ENCODE results near the gene RHNO1.

The RHNO1 gene

DNA sequence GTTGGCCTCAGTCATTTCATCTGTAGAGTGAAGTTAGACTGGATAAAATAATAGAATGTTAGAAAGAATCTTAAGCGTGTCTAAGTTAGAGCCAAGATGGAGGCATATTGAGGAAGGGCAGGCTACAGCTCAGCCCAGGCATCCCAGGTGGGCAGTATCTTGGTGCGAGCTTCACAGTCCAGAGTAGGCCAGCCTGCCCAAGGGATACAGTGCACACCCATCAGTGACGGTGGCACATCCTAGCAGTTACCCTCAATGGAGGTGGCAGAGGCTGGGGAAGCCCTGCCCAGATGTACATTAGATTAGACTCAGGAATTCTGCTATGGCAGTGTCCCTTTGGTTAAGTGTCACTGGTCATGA is 35.2 kb downstream of the RHNO1 start:
- FAIRE-seq: no peak

DNA sequence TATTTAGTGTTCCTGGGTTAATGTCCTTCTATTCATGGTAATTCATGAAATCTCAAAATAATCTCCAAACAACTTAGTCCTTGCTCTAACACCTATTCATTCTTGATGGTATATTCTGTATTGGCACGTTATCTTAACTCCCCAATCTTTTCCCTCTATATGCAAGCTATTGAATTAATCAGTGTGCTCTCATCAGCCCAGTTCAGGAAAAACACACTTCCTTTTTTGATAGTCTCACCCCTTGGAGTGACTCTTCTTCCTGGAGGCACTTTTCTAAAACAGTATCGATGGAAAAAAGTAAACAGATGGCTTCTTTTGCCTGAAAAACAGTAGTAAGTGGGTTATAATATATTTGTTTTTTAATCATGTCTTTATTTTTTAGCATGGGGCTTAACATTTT is 42.2 kb downstream of the RHNO1 start:
- FAIRE-seq: no peak

DNA sequence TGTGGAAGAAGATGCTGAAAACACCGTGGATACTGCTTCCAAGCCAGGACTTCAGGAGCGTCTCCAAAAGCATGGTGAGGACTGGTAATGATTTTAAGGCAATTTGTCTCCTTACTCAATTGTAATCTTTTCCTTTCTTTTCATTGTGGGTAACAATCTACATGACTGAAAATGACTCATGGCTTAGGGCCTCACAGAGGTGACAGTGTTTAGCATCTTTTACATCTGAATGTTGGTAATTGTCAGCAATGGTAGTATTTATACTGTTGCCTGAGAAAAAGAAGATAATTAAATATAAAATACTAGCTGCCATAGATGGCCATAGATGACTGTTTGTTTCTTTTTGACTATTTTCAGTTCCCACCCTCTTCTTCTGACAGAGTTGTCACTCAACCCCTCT is 45.3 kb downstream of the RHNO1 start:
- FAIRE-seq: no peak

DNA sequence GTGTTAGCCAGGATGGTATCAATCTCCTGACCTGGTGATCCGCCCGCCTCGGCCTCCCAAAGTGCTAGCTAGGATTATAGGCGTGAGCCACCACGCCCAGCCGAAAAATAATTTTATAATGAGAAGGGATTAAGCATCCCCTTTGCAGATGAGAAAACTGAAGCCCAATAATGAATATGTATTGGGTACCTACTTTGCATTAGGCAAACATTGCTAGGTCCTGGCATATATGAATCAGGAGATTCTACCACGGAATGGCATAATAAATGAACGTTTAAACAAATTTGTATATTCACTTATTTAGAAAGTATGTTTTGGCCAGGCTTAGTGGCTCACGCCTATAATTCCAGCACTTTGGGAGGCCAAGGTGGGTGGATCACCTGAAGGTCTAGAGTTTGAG is 46.0 kb downstream of the RHNO1 start:
- no peak for FAIRE-seq

DNA sequence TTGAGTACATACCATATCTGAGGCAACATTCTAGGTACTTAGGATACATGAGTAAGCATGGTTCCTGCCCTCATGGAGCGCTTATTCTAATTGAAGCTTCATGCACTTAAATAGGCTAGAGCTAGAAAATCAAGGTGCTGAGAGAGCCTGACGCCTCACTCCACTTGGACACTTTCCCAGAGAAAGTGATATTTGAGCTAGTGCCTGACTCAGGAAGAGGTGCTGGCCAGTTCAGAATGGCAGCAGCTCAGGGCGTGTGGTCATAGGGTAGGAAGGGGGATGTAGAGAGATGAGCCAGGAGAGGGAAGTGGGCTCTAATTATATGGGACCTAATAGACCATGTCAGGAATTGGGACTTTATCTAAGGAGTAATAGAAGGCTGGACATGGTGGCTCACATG is 47.0 kb downstream of the RHNO1 start:
- FAIRE-seq: no peak

DNA sequence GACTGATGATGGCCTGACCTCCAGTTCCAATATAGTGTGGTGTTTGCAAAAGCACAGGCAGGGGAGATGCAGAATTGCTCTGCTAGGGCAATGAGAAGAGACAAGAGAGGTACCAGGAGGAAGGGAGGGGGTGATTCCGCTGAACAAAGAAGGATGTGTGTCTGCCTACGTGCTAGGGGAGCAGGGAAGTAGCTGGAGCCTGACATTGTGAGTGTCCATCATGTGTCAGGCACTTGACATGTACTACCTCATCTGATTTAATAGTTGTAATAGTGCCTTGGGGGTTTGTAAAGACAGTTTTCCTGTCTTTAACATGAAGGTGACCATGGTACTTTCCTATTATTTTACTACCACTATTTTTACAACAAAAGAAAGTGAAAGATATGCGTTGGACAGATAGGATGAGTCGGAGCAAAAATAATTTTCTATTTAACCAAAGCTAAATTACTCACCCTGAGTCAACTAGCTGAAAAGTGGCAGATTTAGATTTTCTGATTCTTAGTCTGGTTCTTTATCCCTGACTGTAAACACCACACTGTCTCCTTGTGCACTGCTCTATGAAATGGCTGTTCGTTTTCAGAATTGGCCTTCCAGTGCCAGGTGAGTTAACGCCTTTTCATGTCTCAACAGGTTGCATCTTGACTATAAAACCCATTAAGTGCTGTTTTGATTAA is 48.4 kb downstream of the RHNO1 start:
- no peak for FAIRE-seq

DNA sequence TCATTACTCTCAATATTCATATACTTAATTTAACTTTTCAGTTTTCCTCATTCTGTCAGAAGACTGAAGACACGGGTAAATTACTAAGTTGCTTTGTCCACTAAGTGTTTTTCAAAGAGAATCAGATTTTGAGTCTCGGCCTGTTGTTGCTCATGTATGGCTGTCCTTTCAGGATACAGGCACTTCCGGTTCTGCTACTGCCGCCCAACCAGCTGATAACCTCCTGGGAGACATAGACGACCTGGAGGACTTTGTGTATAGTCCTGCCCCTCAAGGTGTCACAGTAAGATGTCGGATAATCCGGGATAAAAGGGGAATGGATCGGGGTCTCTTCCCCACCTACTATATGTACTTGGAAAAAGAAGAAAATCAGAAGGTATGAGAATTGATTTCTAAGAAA is 53.8 kb downstream of the RHNO1 start:
- FAIRE-seq: no peak

DNA sequence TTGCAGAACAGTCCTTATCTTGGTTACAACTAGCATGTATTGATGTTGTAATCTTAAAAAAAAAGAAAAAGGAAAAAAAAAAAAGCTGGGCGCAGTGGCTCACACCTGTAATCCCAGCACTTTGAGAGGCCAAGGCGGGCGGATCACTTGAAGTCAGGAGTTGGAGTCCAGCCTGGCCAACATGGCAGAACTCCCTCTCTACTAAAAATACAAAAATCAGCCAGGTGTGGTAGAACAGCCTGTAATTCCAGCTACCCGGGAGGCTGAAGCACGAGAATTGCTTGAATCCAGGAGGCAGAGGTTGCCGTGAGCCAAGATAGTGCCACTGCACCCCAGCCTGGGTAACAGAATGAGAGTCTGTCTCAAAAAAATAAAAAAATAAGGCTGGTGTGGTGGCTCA is 56.6 kb downstream of the RHNO1 start:
- FAIRE-seq: no peak

DNA sequence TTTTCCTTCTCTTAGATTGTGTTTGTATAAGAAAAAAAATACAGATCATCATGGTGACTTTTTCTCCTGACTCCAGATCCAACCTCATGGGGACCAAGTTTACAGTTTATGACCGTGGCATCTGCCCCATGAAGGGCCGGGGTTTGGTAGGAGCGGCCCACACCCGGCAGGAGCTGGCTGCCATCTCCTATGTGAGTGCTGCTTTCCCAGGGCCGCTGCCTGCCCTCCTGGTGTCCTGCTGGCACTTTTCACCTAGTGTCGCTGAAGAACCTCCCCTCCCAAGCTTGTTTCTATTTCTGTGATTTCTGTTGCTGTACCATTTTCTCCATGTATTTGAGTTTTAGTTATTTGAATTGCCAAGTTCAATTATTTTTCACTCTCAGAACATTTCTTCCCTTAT is 57.3 kb downstream of the RHNO1 start:
- FAIRE-seq: no peak

DNA sequence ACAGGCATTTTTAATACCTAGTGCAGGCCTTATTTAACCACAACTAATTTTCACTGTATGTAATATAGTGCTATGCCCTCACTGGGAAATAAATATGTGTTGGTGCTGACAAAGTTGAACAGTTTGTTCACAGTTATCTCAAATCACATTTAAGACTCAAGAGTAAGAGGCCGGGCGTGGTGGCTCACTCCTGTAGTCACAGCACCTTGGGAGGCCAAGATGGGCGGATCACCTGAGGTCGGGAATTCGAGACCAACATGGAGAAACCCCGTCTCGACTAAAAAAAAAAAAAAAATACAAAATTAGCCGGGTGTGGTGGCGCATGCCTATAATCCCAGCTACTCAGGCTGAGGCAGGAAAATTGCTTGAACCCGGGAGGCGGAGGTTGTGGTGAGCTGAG is 59.3 kb downstream of the RHNO1 start:
- FAIRE-seq: no peak

DNA sequence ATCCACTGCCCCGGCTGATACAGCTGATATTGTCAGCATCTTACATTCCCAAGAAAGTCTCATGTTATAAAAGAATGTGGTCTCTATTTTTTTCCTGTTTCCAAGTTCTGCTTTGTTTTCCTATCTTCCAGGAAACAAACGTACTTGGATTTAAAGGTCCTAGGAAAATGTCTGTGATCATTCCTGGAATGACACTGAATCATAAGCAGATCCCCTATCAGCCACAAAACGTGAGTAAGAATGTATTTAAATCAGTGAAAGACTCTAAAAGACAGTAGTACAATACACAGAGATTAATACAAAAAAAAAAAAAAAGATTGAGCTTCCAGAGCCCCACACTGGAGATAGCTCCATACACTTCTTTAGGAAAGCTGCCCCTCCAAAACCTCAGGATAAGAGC is 60.5 kb downstream of the RHNO1 start:
- FAIRE-seq: no peak

All from islet of Langerhans (tissue), 1 donor.